Measurements from ENCODE around the gene ZFP91.

Gene ZFP91

DNA sequence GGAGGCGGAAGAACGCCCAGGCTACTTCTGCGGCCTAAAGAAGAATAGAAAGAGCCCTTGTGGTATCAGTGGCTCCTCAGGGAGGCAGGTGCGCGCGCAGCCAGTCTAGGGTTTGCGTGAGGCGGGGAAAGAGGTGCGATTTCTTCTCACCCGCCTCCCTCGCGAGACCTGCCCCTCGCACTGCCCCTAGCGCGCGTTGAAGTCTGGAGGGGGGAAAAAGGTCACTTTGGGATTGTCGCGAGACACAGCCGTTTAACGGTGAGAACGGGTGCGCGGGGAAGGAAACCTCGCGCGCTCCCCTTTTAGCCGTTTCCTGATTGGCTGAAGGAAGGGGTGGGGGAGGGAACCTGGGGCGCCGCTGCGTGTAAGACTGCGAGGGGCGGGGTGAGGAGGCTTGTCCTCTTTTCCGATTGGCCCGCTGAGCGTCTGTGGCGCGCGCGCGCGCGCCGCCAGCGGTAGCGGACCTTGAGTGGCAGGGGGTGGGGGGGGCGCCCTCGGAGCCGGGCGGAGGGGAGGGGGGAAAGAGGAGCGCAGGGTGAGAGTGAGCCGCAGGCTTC lies at the start of gene ZFP91:
Gene ZFP91, plus strand, starts transcription at position 429 of the 557 bp plus-strand sequence. CDS start 219 bp downstream, outside the sequence.
- TF ChIP-seq, protein P1, sequence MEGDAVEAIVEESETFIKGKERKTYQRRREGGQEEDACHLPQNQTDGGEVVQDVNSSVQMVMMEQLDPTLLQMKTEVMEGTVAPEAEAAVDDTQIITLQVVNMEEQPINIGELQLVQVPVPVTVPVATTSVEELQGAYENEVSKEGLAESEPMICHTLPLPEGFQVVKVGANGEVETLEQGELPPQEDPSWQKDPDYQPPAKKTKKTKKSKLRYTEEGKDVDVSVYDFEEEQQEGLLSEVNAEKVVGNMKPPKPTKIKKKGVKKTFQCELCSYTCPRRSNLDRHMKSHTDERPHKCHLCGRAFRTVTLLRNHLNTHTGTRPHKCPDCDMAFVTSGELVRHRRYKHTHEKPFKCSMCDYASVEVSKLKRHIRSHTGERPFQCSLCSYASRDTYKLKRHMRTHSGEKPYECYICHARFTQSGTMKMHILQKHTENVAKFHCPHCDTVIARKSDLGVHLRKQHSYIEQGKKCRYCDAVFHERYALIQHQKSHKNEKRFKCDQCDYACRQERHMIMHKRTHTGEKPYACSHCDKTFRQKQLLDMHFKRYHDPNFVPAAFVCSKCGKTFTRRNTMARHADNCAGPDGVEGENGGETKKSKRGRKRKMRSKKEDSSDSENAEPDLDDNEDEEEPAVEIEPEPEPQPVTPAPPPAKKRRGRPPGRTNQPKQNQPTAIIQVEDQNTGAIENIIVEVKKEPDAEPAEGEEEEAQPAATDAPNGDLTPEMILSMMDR (IDR thresholded peaks at IDR 0.05; ENCODE audit: insufficient read depth, missing control alignments), result no peak
- DNase-seq (ENCODE audit: insufficient read length, low spot score) (no peak), FAIRE-seq (no peak)

- DNase-seq (ENCODE audit: insufficient read length, low spot score), result no peak
- FAIRE-seq, result no peak
- TF ChIP-seq, protein P1 (IDR thresholded peaks at IDR 0.05; ENCODE audit: insufficient read depth, missing control alignments), result no peak
These were observed 48.6 kb upstream of the ZFP91 start for GRCh38 chr11:58530236-58530635.

DNA sequence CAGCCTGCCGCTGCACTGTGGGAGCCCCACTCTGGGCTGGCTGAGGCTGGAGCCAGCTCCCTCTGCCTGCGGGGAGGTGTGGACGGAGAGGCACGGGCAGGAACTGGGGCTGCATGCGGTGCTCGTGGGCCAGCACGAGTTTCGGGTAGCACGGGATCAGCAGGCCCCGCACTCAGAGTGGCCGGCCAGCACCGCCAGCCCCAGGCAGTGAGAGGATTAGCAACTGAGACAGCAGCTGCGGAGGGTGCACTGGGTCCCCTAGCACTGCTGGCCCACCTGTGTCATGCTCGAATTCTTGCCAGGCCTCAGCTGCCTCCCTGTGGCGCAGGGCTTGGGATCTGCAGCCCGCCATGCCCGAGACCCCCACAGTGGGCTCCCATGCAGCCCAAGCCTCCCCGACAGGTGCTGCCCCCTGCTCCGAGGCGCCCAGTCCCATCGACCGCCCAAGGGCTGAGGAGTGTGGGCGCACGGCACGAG lies 47.0 kb upstream of the ZFP91 start:
- FAIRE-seq, result no peak
- no peak for DNase-seq (ENCODE audit: insufficient read length, low spot score)
- TF ChIP-seq, protein P1 (IDR thresholded peaks at IDR 0.05; ENCODE audit: insufficient read depth, missing control alignments), result no peak

GRCh38 chr11:58546841-58547240 lies 32.0 kb upstream of the ZFP91 start:
- no peak for FAIRE-seq
- TF ChIP-seq, protein P1 (IDR thresholded peaks at IDR 0.05; ENCODE audit: insufficient read depth, missing control alignments), result no peak
- DNase-seq (ENCODE audit: insufficient read length, low spot score), result no peak

DNA sequence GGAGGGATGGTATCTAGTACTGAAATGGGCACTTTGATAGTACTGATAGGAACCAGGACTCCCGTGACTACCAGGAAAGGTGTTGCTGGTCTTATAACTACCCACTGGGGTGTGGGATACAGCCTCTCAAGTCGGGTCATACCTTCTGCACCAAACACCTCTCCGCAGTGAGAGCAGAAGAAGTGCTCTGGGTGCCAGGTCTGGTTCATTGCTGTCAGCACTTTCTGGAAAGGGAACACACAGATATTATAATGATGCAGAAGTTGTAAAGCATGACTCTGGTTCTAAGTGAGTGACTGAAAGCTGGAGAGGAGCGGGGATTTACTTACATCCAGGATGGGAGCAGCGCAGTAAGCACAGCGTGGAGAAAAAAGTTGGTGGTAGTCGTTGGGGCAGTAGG lies 29.2 kb upstream of the ZFP91 start:
- TF ChIP-seq, protein P1 (IDR thresholded peaks at IDR 0.05; ENCODE audit: insufficient read depth, missing control alignments), result no peak
- no peak for DNase-seq (ENCODE audit: insufficient read length, low spot score)
- FAIRE-seq, result no peak

- DNase-seq (ENCODE audit: insufficient read length, low spot score), result no peak
- FAIRE-seq, result no peak
These were observed 18.0 kb upstream of the ZFP91 start for GRCh38 chr11:58560842-58561241.

More at GRCh38 chr11:58560842-58561241, 18.0 kb upstream of the ZFP91 start:
- TF ChIP-seq, protein P1 (IDR thresholded peaks at IDR 0.05; ENCODE audit: insufficient read depth, missing control alignments), result no peak

All from D721Med (cell line).